Ectodermal cell (in vitro differentiated cells): Measurements from ENCODE around the gene ARHGAP22.

ENCODE experiments used
- H3K27ac ChIP-seq: 2 replicates; pipeline ENCODE4 v1.7.0; 2013; ENCODE audit warnings: mild to moderate bottlenecking, low read depth, low read length; ENCODE audit not compliant: insufficient read depth, poor library complexity, severe bottlenecking
- H3K27me3 ChIP-seq: 2 replicates; pipeline ENCODE4 v1.7.0; 2013; ENCODE audit warnings: mild to moderate bottlenecking, low read length; ENCODE audit not compliant: insufficient read depth, control insufficient read depth, poor library complexity, severe bottlenecking
- H3K36me3 ChIP-seq: one replicate; pipeline ENCODE4 v1.7.0; 2013; ENCODE audit warnings: low read length; ENCODE audit not compliant: control insufficient read depth, insufficient read depth
- H3K4me1 ChIP-seq: one replicate; pipeline ENCODE4 v1.7.0; 2013; ENCODE audit warnings: low read length; ENCODE audit not compliant: control insufficient read depth, insufficient read depth
- H3K4me3 ChIP-seq: 2 replicates; pipeline ENCODE4 v1.7.0; 2013; ENCODE audit warnings: low read depth, low read length, control low read depth; ENCODE audit not compliant: insufficient read depth
- H3K9me3 ChIP-seq: 2 replicates; pipeline ENCODE4 v1.7.0; 2013; ENCODE audit warnings: mild to moderate bottlenecking, low read length, moderate library complexity; ENCODE audit not compliant: control insufficient read depth
- WGBS, 2 experiments: methylation state at CpG; one replicate each; pipeline ENCODE4 v1.1.7; 2013; ENCODE audit warnings: missing lambda C conversion rate in 2 of 2; 5-methylcytosine and 5-hydroxymethylcytosine counted together

The ARHGAP22 gene

GRCh38 chr10:48491392-48492139, 113.3 kb downstream of the ARHGAP22 start:
- 94 to 95% methylated on average over 11 of the region's 13 CpGs for WGBS, 2 experiments
- Histone ChIP-seq H3K4me1 (no peaks in the 10 kb centered on the region), H3K9me3 (no peaks in the 10 kb centered on the region), H3K4me3 (no peak overlapping the region), H3K27ac (no peak overlapping the region), H3K27me3 (no peaks in the 10 kb centered on the region), H3K36me3 (no peaks in the 10 kb centered on the region)

DNA sequence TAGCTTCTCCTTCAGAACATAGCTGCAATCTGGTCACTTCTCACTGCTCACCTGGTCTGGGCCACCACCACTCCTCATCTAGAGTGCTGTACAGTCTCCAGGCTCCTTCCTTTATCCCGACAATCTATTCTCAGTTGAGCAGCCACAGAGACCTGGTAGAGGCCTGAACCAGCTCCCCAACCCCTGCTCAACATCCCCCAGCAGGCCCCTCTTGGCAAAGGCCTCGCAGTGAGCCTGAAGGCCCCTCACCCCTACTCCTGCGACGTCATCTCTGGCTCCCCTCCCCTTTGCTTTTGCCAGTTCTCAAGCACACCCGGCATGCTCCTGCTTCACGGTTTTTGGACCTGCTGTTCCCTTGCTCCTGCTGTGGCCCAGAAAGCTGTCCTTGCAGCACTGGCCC, 113.9 kb downstream of the ARHGAP22 start:
- H3K36me3 ChIP-seq = no peaks in the 10 kb centered on the region
- no peaks in the 10 kb centered on the region for H3K9me3 ChIP-seq
- no peaks in the 10 kb centered on the region for H3K4me1 ChIP-seq
- no peak overlapping the region for H3K27ac ChIP-seq
- H3K27me3 ChIP-seq = no peaks in the 10 kb centered on the region
- H3K4me3 ChIP-seq = no peak overlapping the region
- WGBS, 2 experiments = 79 to 83% methylated on average over 6 of the region's 6 CpGs

- H3K4me3 ChIP-seq = no peak overlapping the region
- no peaks in the 10 kb centered on the region for H3K9me3 ChIP-seq
- no peaks in the 10 kb centered on the region for H3K27me3 ChIP-seq
- 92 to 94% methylated on average over 7 of the region's 7 CpGs for WGBS, 2 experiments
- H3K27ac ChIP-seq = no peak overlapping the region
- no peaks in the 10 kb centered on the region for H3K36me3 ChIP-seq
- H3K4me1 ChIP-seq = no peaks in the 10 kb centered on the region
These were observed 114.3 kb downstream of the ARHGAP22 start for GRCh38 chr10:48490571-48490940.

DNA sequence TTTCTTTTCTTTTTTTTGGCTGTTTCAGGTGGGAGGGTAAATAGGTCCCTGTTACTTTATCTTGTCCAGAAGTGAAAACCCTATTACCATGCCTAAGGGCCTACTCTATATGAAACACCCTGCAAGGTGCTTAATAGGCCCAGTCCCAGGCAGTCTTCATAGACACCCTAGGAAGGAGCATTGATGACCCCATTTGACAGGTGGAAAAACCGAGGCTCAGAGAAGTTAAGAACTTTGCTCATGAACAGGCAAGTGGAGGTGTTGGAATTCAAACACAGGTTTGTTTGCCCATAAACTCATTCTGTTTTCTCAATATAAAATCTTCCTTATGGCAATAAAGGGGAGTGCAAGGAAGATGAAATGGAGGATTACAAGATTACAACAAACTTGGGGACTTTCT, 115.8 kb downstream of the ARHGAP22 start:
- Histone ChIP-seq H3K9me3 (no peaks in the 10 kb centered on the region), H3K27me3 (no peaks in the 10 kb centered on the region), H3K4me3 (no peak overlapping the region), H3K36me3 (no peaks in the 10 kb centered on the region), H3K27ac (no peak overlapping the region), H3K4me1 (no peaks in the 10 kb centered on the region)
- 89% methylated on average over 1 of the region's 1 CpG for WGBS, 2 experiments

- no peak overlapping the region for H3K27ac ChIP-seq
- H3K9me3 ChIP-seq = no peaks in the 10 kb centered on the region
- H3K36me3 ChIP-seq = no peaks in the 10 kb centered on the region
These were observed 117.6 kb downstream of the ARHGAP22 start for GRCh38 chr10:48487244-48487643.

DNA sequence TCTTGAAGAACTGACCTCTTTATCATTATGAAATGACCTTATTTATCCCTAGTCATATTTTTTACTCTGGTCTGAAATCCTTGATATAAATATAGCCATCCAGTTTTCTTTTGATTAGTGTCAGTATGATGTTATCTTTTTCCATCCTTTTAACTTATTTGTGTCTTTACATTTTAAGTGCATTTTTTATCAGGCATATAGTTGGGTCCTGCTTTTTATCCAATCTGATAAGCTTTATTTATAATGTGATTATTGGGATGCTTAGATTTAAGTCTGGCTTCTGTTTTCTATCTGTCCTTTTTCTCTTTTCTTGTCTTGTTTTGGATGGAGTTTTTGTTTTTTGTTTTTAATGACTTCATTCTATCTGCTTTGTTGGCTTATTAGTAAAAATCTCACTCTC, 119.2 kb downstream of the ARHGAP22 start:
- no peak overlapping the region for H3K4me3 ChIP-seq
- no peaks in the 10 kb centered on the region for H3K27me3 ChIP-seq
- H3K4me1 ChIP-seq = no peaks in the 10 kb centered on the region
- H3K27ac ChIP-seq = no peak overlapping the region
- H3K9me3 ChIP-seq = no peaks in the 10 kb centered on the region
- H3K36me3 ChIP-seq = no peaks in the 10 kb centered on the region

More at GRCh38 chr10:48487244-48487643, 117.6 kb downstream of the ARHGAP22 start:
- Histone ChIP-seq H3K27me3 (no peaks in the 10 kb centered on the region), H3K4me3 (no peak overlapping the region), H3K4me1 (no peaks in the 10 kb centered on the region)
- WGBS, 2 experiments = 93 to 95% methylated on average over 1 of the region's 1 CpG

GRCh38 chr10:48484911-48485310, 120.0 kb downstream of the ARHGAP22 start:
- Histone ChIP-seq H3K4me1 (no peaks in the 10 kb centered on the region), H3K9me3 (no peaks in the 10 kb centered on the region), H3K27me3 (no peaks in the 10 kb centered on the region), H3K36me3 (no peaks in the 10 kb centered on the region), H3K27ac (no peak overlapping the region), H3K4me3 (no peak overlapping the region)
- WGBS, 2 experiments = 49 to 57% methylated on average over 3 of the region's 3 CpGs

DNA sequence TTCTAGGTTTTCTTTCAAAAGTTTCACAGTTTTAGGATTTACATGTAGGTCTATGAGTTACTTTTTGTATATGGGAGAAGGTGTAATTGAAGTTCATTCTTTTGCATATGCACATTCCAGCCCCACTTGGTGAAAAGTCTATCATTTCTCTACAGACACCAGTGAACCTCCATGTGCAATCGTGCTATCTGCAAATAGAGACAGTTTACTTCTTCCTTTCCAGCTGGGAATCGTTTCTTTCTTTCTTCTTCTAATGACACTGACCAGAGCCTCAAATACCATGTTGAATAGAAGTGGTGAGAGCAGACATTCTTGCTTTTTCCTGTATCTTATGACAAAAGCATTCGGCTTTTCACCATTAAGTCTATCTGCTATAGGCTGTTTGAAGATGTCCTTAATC, 122.7 kb downstream of the ARHGAP22 start:
- Histone ChIP-seq H3K9me3 (no peaks in the 10 kb centered on the region), H3K4me1 (no peaks in the 10 kb centered on the region), H3K27ac (no peak overlapping the region), H3K27me3 (no peaks in the 10 kb centered on the region), H3K36me3 (no peaks in the 10 kb centered on the region), H3K4me3 (no peak overlapping the region)
- WGBS, 2 experiments = 90 to 92% methylated on average over 2 to 3 of the region's 3 CpGs

DNA sequence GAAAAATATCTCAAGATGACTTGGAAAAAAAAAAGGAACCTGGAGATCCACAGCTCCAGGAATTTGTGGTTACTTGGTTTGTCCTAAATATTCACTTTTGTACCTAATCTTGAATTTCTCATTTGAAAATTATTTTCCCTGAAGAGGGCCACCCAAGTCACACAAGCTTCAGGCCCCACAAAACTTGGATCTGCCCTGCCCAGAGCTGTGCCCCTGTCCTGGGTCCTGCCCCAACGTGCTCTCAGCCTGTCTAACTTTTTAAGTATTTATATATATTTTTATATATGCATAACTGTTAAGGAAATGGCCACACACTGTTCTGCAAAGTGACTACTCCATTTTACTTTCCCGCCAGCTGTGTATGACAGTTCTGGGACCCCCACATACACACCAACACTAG, 123.5 kb downstream of the ARHGAP22 start:
- 90 to 96% methylated on average over 1 to 2 of the region's 2 CpGs for WGBS, 2 experiments
- Histone ChIP-seq H3K36me3 (no peaks in the 10 kb centered on the region), H3K4me1 (no peaks in the 10 kb centered on the region), H3K27me3 (no peaks in the 10 kb centered on the region), H3K4me3 (no peak overlapping the region), H3K27ac (no peak overlapping the region), H3K9me3 (no peaks in the 10 kb centered on the region)

GRCh38 chr10:48480397-48481374, 124.2 kb downstream of the ARHGAP22 start:
- 85% methylated on average over 20 of the region's 20 CpGs for WGBS, 2 experiments
- Histone ChIP-seq H3K36me3 (no peaks in the 10 kb centered on the region), H3K4me1 (no peaks in the 10 kb centered on the region), H3K27ac (no peak overlapping the region), H3K4me3 (no peak overlapping the region), H3K27me3 (no peaks in the 10 kb centered on the region), H3K9me3 (no peaks in the 10 kb centered on the region)
